HepG2 (cell line): ENCODE results near the gene AQP11. TPM values are rescaled to one million over a fixed set of nuclear protein-coding genes. Genes with fewer than 3 reads are reported as not detected.
A peak's percentile ranks its signal among the peaks of the same experiment; 100 is the strongest.

Experiments used
- CEBPZ ChIP-seq: IDR thresholded peaks from 2 replicates; pipeline ENCODE4 v1.6.1; 2012; ENCODE audit warnings: low read length, improper control_type of control experiment
- HCFC1 ChIP-seq: fragments of 150-350 bp; IDR thresholded peaks from 2 replicates; pipeline ENCODE4 v1.6.1; 2014; ENCODE audit warnings: low read depth, low read length
- RFX5 ChIP-seq: IDR thresholded peaks from 2 replicates; pipeline ENCODE4 v1.6.1; 2011; ENCODE audit warnings: low read depth, low read length, improper control_type of control experiment
- TCF12 ChIP-seq, 2 experiments: fragments of 450-650 bp in 1 of 2; sonication (generic) in 1 of 2; formaldehyde crosslinking in 1 of 2; IDR thresholded peaks; 2 replicates each; pipeline versions ENCODE4 v1.6.1 to v1.8.0; 2017 to 2022; ENCODE audit warnings: antibody characterized with exemption in 1 of 2, mild to moderate bottlenecking in 1 of 2, missing genetic modification reagents in 1 of 2, moderate library complexity in 1 of 2
- ZNF280D ChIP-seq: sonication (generic); formaldehyde crosslinking; IDR thresholded peaks from 2 replicates; pipeline ENCODE4 v1.5.1; 2020; ENCODE audit warnings: mild to moderate bottlenecking, missing genetic modification reagents
- ZNF547 ChIP-seq: sonication (generic); formaldehyde crosslinking; IDR thresholded peaks from 2 replicates; pipeline ENCODE4 v1.5.1; 2020; ENCODE audit warnings: mild to moderate bottlenecking, missing genetic modification reagents
- ZNF569 ChIP-seq: sonication (generic); formaldehyde crosslinking; IDR thresholded peaks from 2 replicates; pipeline ENCODE4 v1.5.0; 2020; ENCODE audit warnings: mild to moderate bottlenecking, missing genetic modification reagents, moderate library complexity, borderline replicate concordance
- ZNF672 ChIP-seq: sonication (generic); formaldehyde crosslinking; IDR thresholded peaks from 2 replicates; pipeline ENCODE4 v1.8.1; 2022; ENCODE audit warnings: missing genetic modification reagents
- ZNF724P ChIP-seq: sonication (generic); formaldehyde crosslinking; IDR thresholded peaks from 2 replicates; pipeline ENCODE4 v1.8.0; 2022; ENCODE audit warnings: missing genetic modification reagents, borderline replicate concordance
- ZSCAN12 ChIP-seq: sonication (generic); formaldehyde crosslinking; IDR thresholded peaks from 2 replicates; pipeline ENCODE4 v1.9.0; 2021; ENCODE audit warnings: mild to moderate bottlenecking, missing genetic modification reagents
- polyA plus RNA-seq, 8 experiments: library from polyadenylated mRNA; depleted of rRNA in 3 of 8; stranded (reverse) in 7 of 8; unstranded in 1 of 8; fragments of >200 nt; fragmentation: Illumina TruSeq in 4 of 8; extraction: Trizol in 4 of 8; gene quantifications; 2 replicates each; pipeline versions ENCODE4 v1.2.1 to v1.2.3, GENCODE V29; 2011 to 2016; ENCODE audit warnings: low read depth in 4 of 8, missing spikeins in 1 of 8, mixed read lengths in 1 of 8; ENCODE audit not compliant: insufficient read depth in 1 of 8
- total RNA-seq, 5 experiments: library from RNA; depleted of rRNA; stranded (reverse); fragments of >200 nt; fragmentation: Illumina TruSeq; extraction: Trizol; gene quantifications; 2 replicates each; pipeline ENCODE4 v1.2.3, GENCODE V29; 2016; ENCODE audit warnings: low read depth in 1 of 5

Gene AQP11
- total and polyA plus RNA-seq, 2 of the 13 experiments (the other 11 are each of a cell fraction or from before 2014, with no cell fraction given), result 10.4 to 15.3 TPM

DNA sequence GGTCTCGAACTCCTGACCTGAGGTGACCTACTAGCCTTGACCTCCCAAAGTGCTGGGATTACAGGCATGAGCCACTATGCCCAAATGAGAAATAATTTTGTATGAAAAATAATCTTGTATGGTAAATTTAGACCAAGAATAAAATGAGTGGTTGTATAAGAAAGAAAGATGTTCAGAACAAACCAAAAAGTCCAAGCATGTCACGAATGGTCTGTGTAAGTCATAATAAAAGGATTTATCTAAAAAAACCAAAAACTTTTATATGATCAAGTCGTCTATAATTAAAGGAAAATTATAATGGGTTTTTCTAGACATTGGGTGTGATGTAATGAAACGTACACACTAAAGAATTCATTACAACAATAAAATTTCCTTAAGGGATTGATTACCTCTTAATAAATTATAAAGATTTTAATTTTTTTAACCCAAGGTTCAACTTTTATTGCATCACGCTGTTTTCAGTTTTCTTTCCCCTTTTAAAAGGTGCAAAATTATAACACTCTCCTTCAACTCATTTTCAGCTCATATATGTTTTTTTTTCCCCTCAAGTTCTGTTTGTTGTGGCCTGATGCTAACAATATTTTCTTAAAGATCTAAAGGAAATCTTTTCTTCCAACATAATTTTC is 8.9 kb upstream of the AQP11 start (continued):
- TF ChIP-seq CEBPZ (peak; percentile 39; the same call in 1 of the 2 replicates), ZNF672 (CRISPR knock-in tag) (no peak), ZNF569 (CRISPR knock-in tag) (no peak), ZNF724P (CRISPR knock-in tag) (peak; percentile 96), HCFC1 (no peak), ZSCAN12 (CRISPR knock-in tag) (no peak), RFX5 (no peak), ZNF547 (no peak), TCF12 (IDR thresholded peaks at IDR 0.05) (no peak), TCF12 (CRISPR knock-in tag; IDR thresholded peaks at IDR 0.05) (no peak), ZNF280D (CRISPR knock-in tag) (0 out of 2 replicates have a peak, but pooled peaks have one; percentile 36)
